Fibroblast of skin of right biceps (primary cell): ENCODE results near the gene RILPL1.
"Not testable (repeated sequence)": the region's sequence is repeated elsewhere in the genome, so short reads cannot be mapped to it uniquely, and the experiment has no call there.

Source experiments
- DNase-seq: peaks from one replicate; pipeline ENCODE4 v3.0.0-alpha.2; 2013

RILPL1 gene

DNA sequence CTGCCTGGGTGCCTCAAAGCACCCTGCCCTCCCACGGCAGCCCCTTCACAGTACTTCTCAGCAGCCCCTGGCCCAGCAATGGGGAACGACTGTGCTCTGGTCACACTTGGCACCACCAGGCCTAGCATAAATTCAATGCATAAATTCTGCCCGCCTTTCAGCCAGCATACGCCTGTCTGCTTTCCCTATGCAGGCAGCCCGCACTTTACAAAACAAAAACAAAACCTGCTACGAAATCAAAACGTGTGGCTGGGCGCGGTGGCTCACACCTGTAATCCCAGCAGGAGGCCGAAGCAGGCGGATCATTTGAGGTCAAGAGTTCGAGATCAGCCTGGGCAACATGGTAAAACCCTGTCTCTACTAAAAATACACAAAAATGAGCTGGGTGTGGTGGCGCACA, 42.0 kb downstream of the RILPL1 start:
- DNase-seq: no peak

DNA sequence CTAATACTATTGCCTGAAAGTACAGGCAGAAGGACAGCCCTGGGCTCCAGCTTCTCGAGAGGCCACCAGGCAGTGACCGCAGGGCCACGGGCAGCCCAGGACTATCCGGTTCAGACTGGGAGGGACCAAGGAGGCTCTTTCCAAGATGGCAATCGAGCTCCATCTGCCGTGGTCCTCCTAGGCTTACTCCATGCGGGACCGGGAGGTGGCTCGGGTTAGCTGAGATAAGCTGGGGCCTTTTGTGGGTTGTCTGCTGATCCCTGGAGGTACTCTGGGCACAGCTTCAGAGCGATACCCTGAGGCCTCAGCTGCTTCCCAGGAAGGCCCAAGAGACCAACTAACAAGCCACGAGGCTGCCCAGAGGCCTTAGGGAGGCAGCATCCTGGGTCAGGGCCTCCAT, 42.5 kb downstream of the RILPL1 start:
- no peak for DNase-seq

DNA sequence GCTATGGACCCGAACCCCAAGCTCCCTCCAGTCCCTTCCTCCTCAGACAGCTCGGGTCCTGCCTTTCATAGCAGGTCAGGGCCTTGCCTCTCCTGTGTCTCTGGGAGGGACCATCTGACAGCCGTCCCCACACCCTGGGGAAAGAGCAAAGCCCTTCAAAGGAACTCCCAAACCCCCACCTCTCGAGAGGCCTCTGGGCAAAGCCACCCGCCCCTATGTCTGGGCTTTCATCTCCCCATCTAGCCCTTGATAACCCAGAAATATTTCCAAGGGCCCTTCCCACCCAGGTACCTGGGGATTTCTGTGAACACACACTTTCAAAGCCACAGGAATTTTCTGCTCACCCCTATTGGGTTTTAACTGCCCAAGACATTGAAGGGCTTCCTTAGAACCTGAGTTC, 43.4 kb downstream of the RILPL1 start:
- DNase-seq: no peak

DNA sequence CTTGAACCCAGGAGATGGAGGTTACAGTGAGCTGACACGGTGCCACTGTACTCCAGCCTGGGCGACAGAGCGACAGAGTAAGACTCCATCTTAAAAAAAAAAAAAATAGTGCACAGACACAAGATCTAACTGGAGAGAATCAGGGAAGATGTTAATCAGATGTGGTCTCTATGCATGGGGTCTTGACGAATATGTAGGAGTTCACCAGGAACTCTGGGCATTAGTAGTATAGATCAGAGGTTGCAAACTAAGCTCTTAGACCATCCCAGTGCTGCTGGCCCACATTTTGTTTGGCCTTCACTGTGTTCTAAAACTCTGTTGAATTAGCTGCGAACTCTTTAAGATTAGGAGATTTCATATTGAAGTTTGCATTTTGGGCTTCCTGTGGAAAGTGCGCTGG, 43.9 kb downstream of the RILPL1 start:
- DNase-seq: no peak

DNA sequence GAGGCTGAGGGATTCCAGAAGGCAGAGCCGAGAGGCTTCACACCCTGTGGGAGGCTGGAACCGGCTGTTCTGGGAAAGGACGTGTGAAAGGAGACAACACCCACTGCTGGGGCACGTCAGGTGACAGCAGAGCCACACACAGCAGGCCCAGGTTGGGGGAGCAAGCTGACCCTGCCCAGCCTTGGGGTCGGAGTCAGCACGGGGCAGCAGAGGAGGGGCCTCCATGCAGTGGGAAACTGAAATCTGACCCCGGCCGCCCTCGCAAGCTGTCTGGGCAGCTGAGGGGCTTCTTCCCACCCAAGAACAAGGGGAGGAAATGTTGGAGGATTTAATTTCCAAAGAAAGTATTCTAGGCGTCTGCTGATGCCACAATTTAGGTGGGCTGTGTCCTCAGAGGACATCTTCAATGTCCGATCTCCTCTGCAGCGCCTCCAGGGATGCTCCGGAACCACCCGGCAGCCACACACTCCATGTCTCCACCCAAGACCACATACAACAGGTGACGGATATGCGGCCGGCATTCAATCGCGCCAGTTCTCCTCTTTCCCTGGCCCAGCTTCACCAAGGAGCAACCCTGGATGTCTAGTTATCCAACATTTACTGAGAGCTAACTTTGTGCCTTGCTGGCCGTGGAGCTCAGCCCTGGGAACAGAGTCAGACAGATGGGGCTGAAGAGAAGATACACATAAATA, 44.8 kb downstream of the RILPL1 start:
- no peak for DNase-seq

DNA sequence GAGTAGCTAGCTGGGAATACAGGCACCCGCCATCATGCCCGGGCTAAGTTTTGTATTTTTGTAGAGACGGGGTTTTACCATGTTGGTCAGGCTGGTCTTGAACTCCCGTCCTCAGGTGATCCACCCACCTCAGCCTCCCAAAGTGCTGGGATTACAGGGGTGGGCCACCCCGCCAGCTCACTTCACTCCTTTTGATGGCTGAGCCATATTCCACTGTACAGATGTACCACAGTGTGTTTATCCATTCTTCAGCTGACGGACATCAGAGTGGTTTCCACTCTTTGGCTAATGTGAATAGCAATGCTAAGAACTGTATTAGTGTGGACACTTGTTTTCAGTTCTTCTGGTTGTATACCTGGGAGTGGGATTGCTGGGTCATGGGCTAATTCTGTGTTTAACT, 46.1 kb downstream of the RILPL1 start:
- DNase-seq: no peak

DNA sequence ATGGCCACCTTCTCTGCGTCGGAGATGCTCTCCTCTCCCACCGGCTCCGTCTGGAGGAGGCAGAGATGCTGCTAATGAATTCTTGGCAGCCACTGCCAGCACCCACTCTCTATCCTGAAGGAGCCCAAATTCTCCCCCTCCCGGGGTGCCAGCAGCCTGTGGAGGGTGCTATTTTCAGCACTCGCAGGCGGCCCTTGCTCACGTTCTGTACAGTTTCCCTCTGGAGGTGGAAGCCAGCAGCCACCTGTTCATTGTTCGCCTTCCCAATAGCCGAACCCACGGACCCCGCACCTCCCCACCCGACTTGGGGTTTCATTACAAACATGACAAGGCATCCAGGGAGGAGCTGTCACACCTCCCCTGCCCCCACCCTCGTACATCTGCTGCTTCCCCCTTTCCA, 47.8 kb downstream of the RILPL1 start:
- DNase-seq: no peak

DNA sequence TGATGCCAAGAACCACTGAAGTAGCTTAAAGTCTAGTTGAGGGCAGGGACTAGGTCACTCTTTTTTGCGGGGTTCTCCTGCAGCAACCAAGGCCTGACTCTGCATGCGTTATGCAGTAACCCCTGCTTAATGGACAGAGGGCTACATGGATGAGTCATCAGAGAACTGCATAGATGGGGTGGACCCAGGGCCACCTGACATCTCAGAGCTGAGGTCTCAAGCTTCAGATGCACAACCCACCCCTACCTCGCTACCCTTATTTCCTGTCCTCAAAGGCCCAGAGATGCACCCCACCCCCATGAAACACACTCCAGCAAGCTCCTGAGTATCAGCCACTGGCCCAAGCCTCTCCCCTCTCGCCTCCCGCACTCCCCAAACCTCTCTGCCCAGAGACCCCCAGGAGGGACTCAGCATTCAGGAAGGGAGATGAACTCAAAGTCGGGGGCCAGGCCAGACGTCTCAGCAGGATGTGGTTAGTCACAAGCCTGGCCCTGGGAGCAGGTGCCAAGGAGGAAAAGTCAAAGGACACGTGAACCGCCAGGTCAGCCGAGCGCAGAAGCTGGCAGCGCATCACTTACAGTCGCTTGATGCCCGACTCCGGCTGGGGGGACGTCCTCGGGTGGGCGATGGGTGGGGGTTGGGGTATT, 49.8 kb downstream of the RILPL1 start:
- DNase-seq: no peak

DNA sequence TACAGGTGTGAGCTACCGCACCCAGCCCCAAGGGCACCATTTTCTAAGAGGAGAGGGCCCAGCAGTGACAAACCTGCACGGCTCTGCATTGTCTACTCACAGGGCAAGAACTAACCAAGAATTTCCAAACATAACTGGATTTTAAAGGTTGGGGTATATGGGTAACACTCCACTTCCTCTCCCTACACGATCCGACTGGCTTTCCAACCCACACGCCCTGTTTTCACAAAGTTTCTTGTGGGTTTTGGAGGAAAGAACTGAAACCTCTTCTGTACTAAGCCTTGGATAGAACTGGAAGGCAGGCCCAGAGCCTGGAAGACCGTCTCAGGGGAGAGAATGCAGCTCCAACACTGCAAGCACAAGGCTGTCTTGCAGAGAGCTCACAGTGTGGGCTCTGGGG, 50.6 kb downstream of the RILPL1 start:
- no peak for DNase-seq

DNA sequence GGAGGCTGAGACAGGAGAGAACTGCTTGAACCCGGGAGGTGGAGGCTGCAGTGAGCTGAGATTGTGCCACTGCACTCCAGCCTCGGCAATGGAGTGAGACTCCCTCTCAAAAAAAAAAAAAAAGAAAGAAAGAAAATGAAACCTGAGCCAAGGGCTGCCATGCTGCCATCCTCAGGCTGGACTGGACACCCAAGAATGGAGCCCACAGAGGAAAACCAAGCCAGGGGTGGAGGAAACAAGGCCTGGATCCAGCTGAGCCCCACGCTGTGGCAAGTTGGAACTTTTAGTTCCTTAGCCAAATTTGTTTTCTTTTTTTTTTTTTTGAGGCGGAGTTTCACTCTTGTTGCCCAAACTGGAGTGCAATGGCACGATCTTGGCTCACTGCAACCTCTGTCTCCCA, 52.3 kb downstream of the RILPL1 start:
- DNase-seq: not testable (repeated sequence)

DNA sequence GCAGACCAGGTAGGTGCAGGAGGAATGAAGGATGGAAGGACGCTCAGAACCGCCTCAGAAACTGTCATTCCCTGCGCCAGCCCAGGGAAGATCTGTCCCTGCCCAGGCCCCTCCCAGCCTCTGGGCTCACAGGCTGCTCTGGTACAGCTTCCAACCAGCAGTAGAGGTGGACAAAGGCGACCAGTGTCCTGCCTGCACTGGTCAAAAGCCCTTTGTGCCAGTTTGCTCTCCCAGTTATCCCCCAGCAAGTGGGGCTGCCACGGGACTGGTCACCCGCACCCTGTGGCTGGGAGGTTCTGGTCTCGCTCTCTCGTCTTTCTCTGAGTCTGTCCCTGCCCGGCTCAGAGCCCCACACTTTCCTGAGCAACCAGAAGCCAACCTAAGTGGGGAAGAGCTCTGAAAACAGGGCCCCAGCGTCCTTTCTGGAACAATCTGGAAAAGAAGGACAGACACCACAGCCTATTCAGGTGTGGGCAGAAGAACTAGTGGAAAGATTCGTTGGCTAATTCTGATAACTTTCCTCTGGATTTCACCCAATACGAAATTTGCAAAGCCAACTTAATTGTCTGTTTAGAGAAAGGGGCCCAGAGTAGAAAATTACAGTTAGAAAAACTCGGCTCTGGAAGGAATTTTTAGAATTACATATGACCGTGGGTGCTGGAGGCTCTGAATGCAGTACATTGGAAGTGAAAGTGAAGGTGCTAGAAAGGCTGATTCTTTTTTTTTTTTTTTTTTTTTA, 53.9 kb downstream of the RILPL1 start:
- no peak for DNase-seq

DNA sequence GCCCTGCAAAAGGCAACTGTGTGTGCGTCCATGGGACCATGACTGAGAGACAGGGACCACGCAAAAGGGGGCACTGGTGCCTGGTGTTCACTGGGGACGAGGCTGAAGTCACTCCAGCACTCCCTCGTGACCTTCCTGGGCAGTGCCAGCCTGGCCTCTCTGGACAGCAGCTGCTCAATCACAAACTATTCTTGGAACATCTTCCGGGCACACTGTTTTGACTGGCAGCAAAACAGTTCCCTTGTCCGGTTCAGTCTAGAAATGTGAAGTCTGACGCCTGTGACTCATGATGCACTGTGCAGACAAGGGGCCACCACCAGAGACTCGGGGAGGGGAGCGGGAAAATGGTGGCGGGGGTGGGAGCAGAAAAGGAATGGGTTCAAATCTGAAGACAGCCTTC, 54.8 kb downstream of the RILPL1 start:
- peak; percentile 25 for DNase-seq

DNA sequence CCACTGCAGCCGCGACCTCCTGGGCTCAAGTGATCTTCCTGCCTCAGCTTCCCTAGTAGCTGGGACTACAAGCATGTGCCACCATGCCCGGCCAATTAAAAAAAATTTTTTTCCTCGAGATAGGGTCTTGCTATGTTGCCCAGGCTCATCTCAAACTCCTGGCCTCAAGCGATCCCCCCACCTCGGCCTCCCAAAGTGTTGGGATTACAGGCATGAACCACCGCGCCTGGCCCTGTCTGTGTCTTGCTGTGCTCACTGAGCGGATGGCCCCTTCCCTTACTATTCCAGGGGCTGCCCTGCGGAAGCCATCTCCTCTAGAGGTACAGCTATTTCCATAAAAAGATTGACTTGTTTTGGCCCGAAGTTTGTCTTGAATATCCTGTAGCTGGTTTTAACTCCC, 55.5 kb downstream of the RILPL1 start:
- DNase-seq: no peak

DNA sequence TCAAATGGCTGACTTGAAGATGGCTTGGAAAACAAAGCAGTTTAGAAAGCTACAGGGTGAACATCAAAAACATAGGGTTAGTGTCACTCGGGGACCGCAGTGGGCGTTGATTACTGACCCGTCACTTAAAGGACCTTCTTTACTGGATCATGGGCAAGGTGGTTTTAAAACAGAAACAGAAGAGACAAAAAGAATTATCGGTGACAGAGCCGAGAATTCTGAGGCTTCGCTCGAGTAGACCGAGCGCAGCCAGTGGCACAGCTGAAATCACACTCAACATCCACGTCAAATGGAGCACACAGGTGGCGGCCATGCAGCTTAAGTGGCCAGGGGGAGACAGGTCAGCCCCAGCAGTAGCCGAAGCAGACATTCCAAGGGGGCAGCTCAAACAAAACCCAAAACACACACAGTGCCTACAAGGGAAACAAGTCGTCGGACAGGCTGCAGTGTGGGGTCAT, 58.2 kb downstream of the RILPL1 start:
- no peak for DNase-seq

DNA sequence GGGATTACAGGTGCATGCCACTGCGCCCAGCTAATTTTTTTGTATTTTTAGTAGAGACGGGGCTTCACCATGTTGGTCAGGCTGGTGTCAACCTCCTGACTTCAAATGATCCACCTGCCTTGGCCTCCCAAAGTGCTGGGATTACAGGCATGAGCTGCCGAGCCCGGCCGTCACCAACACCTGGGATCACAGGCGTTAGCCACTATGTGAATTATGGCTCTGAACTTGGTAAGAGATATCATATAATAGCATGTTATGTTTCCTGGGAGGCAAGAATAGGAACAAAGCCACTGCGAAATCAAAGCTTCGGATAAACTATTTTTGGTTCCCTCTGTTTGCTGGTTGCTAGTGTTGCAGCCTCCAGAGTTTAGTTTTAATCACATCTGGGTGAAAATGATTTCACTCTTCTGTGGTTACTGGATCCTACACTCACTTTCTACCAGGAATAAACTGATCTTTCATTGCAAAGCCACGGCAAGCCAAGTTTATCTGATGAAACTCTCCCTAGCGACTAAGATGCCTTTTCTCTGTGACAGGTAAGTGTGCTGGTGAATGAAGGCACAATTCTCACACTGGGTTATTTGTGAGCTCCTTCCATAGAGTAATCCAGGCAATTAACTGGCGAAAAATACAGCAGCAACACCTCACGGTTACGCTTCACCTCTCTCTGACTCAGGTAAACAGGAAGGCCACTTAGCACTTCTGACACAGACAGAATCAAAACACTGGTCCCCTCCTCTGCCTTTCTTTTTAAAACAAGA, 58.9 kb downstream of the RILPL1 start:
- no peak for DNase-seq

DNA sequence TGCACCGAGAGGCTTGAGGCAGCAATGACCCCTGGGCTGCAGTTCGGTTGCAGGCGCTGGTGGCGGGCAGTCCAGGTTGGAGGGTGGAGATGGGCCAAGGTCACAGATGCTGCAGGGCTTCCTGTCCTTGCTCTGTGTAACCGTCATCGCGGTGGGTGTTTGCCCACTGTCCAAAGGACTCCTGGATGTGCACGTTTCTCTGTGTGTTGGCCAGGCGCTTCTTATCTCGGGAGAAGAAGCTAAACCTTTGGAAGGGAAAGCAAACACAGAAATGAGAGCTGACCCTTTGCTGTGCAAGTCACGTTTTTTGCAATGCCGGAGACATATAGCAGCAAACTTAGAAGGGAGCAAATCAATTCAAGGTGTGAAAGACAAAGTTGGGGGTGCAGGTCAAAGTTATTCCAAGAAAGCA, 61.1 kb downstream of the RILPL1 start:
- no peak for DNase-seq

DNA sequence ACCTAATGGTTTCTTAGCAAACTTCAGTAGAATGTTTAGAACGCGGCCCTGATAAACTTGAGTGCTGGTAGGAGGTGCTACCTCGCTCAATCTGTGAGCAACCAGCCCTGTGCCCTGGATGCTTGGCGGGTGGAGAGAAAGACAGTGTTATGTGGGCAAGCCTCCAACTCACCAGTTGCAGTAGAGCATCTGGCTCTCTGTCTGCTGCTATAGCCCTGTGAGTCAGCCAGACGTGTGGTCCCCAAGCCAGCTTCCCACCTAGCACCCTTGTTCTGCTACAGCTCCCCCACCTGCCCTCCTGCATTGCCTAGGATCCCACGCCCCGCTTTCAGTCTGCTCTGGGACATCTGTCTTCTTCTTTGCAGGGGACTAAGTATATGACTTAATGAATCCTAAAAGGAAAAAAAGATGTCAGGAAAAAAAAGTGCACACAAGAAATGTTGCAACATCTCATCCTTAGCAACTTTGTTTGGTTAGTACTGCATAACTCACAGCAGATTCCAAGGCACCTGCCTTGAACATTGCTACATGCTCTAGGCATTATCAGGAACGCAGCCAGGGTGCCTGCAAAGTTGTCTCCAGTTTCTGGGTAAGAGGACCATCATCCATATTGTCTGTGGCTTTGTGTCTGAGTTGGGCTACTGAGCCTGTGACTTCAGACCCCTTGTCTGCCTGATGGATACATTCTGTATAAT, 62.0 kb downstream of the RILPL1 start:
- peak; percentile 55 for DNase-seq

DNA sequence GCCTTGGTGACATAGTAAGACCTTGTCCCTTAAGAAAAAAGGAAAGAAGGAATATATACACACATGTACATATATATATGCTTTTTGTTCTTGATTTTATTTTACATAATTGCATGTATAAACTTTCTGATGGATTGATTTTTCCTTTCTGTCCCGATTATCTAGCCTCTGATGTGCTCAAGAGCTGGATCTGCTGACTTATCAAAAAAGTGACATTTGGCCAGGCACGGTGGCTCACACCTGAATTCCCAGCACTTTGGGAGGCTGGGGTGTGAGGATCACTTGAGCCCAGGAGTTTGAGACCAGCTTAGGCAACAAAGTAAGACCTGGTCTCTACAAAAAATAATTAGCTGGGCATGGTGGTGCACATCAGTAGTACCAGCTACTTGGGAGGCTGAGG, 63.5 kb downstream of the RILPL1 start:
- DNase-seq: no peak

DNA sequence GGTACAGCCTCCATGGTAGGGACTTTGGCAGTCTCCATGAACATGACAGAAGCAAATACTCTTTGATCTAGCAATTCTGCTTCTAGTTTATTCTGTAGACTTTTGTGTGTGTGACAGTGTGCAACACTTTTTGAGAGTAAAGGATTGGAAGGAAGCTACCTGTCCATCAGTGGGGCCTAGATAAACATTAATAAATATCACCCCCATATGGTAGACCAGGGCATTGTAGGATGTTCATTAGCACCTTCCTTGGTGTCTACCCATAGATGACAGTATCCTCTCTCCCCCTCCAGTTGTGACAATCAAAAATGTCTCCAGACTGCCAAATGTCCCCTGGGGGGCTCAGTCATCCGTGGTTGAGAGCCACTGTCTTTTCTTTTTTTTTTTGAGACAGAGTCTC, 64.7 kb downstream of the RILPL1 start:
- no peak for DNase-seq

DNA sequence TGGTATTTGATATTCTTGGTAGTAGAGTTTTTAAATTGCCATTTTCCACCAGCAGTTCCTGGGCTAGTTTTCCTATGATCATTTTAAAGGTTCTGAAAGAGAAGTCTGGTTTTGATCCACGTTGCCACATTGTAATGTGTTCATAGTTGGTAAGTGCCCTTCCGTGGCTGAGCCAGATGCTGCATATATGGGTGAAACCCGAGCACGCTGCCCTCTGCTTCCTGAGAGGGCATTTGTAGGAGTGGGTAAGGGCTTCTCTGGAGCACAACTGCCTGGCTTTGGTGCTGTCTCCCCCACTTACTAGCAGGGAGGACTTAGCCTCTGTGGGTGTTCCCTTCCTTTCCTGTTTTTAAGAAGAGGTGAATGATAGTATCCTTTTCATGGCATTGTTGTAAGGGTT, 68.4 kb downstream of the RILPL1 start:
- no peak for DNase-seq

DNA sequence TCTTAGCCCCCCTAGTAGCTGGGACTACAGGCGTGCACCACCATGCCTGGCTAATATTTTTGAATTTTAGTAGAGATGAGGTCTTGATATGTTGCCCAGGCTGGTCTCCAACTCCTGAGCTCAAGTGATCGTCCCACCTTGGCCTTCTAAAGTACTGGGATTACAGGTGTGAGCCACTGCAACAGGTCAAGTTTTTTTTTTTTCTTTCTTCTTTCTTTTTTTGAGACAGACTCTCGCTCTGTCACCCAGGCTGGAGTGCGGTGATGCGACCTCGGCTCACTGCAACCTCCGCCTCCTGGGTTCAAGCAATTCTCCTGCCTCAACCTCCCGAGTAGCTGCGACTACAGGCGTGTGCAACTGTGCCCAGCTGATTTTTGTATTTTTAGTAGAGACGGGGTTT, 70.3 kb downstream of the RILPL1 start:
- not testable (repeated sequence) for DNase-seq

DNA sequence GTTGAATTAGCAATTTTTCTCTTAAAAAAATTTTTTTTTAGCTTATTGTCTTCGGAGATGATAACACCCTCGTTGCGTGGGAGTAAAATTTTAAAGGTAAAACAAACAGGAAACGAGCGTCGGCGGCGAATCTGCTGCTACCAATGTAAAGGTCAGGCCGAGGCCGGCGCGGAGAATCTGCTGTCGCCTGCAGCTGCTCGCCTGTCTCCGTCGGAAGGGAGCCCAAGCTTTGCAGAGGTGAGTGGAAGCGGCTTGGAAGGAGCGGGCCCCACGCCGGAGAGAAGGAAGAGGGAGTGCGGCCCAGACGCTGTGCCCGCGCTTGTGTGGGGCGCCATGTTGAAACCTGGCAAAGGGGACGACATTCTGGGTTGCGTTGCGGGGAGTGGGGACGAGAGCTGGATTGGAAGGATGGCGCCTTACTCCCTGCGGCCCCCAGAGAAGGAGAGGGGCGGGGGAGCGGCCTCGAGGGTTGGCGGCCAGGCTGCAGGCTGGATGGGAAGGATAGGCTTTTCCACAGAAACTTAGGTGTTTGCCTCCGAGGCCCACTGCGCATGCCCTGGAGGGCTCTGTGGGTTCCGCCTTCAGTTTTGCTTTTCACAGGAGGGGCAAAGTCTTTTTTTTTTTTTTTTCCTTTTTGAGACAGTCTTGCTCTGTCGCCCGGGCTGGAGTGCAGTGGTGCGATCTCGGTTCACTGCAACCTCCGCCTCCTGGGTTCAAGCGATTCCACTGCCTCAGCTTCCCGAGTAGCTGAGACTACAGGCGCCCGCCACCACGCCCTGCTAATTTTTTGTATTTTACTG, 75.3 kb downstream of the RILPL1 start, which contains the start of gene SNRNP35:
Gene SNRNP35 (plus strand): TSS at position 160 of the 800 bp plus-strand sequence. CDS start 7,402 bp downstream, outside the sequence.
- peak; percentile 90 for DNase-seq
